Fibroblast of pulmonary artery (primary cell): ENCODE results near the gene RUNX2.
A peak's percentile ranks its signal among the peaks of the same experiment; 100 is the strongest.

ENCODE experiments used
- DNase-seq: peaks from one replicate; pipeline ENCODE4 v3.0.0-alpha.2; 2010; ENCODE audit warnings: low read depth
- H3K4me3 ChIP-seq: replicated peaks from 2 replicates; pipeline ENCODE4 v1.5.1; 2011; ENCODE audit warnings: low read depth, mild to moderate bottlenecking, control low read depth, low read length, moderate library complexity
- TF ChIP-seq, protein P1 (sequence below): IDR thresholded peaks from 2 replicates; pipeline ENCODE4 v1.5.1; 2011; ENCODE audit warnings: mild to moderate bottlenecking, control low read depth, low read length, inconsistent platforms; ENCODE audit errors: missing control alignments

Gene RUNX2

DNA sequence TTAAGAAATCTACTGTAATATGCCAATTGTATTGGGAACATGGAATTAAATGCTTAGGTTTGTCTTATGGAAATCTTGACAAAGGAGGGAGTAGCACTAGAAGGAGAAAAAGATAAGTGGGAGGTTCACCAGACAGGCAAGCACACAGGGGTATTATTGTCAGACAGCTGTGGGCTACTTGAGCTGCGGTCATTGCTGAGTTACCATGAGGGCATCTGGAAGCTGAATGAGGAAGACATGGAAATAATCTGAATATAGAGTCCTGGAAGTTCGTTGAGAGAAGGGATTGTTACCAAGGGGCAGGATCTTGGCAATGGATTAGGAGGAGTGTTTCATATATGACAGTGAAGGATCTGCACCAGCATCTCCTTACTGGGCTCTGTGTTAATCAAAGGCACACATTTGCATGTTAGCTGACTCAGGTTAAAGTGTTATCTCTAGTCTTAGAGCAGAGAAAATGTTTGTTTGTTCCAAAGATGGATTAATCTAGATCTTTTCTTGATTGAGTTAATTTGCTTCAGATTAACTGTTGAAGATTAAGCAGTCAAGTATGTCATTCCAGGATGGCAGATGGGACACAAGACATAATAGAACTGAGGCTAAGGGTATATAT is 102.6 kb downstream of the RUNX2 start:
- H3K4me3 ChIP-seq, result no peak overlapping the region
- DNase-seq, result no peak
- TF ChIP-seq, protein P1, sequence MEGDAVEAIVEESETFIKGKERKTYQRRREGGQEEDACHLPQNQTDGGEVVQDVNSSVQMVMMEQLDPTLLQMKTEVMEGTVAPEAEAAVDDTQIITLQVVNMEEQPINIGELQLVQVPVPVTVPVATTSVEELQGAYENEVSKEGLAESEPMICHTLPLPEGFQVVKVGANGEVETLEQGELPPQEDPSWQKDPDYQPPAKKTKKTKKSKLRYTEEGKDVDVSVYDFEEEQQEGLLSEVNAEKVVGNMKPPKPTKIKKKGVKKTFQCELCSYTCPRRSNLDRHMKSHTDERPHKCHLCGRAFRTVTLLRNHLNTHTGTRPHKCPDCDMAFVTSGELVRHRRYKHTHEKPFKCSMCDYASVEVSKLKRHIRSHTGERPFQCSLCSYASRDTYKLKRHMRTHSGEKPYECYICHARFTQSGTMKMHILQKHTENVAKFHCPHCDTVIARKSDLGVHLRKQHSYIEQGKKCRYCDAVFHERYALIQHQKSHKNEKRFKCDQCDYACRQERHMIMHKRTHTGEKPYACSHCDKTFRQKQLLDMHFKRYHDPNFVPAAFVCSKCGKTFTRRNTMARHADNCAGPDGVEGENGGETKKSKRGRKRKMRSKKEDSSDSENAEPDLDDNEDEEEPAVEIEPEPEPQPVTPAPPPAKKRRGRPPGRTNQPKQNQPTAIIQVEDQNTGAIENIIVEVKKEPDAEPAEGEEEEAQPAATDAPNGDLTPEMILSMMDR, result no peak

GRCh38 chr6:45431317-45432065 is 103.4 kb downstream of the RUNX2 start:
- no peak for DNase-seq
- no peak overlapping the region for H3K4me3 ChIP-seq
- TF ChIP-seq, protein P1, result no peak

- peak; percentile 62 for DNase-seq
- H3K4me3 ChIP-seq, result no peak overlapping the region
- TF ChIP-seq, protein P1, result no peak
These were observed 104.8 kb downstream of the RUNX2 start for GRCh38 chr6:45432977-45433376.

DNA sequence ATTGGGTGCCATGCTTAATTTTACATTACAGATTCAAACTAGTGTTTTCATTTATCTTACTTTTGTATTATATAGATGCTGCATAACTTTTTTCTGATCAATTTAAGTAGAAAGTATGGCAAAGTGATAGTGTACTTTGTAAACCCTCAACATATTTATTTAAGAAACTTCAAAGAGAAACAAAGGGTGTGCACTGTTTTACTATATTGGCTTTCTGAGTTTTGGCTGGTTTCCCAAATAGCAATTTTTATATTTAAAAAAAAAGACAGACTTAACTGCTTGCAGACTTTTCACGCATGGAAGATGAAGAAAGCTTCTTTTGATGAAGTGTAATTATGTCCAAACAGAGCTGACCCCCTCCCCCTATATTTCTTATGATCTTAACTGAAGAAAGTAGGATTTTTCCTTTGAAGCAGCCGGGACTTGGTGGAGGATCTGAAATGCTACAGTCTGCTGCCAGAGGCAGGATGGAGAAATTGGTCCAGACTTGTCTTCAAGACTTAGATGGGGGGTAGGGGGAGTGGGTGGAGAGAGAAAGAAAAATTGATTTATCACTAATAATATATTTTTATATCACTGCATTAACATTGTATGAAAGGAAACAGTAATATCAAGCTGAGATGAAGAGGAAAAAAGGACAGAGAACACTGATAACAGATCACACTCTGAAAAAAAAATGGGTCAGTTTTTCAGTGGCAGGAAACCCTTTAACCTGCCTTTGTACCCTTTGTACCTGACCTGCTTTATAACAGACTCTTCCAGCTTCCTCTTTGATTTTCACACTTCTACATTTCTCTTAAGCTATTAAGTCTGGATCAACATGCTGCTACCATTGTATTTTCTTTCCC is 105.6 kb downstream of the RUNX2 start:
- no peak for DNase-seq
- TF ChIP-seq, protein P1, result no peak
- H3K4me3 ChIP-seq, result no peak overlapping the region

GRCh38 chr6:45434381-45434700 is 106.2 kb downstream of the RUNX2 start:
- TF ChIP-seq, protein P1, result no peak
- no peak for DNase-seq
- no peak overlapping the region for H3K4me3 ChIP-seq

- TF ChIP-seq, protein P1, result no peak
- DNase-seq, result peak; percentile 81
- H3K4me3 ChIP-seq, result peak overlapping the region; percentile 21
These were observed 108.7 kb downstream of the RUNX2 start for GRCh38 chr6:45436544-45437438.
